Tibial artery (tissue), 4 donors: ENCODE measurements around the gene SELENOI.
"Not testable (repeated sequence)": the region's sequence is repeated elsewhere in the genome, so short reads cannot be mapped to it uniquely, and the experiment has no call there.

Experiments used
- DNase-seq, 2 donors: peaks; one replicate each; pipeline ENCODE4 v3.0.0-alpha.2; 2019
- H3K27ac ChIP-seq, 2 donors: fragments of 200-600 bp; sonication (generic) in 1 of 2; 1 replicate in 1 of 2; 2 replicates in 1 of 2; pipeline ENCODE4 v1.5.1; 2018 to 2019; ENCODE audit warnings: mild to moderate bottlenecking in 1 of 2
- H3K27me3 ChIP-seq, 2 donors: fragments of 200-600 bp; sonication (generic) in 1 of 2; one replicate each; pipeline versions ENCODE4 v1.5.1 to v1.6.0; 2016 to 2019
- H3K36me3 ChIP-seq, 3 donors: fragments of 200-600 bp; sonication (generic) in 2 of 3; one replicate each; pipeline ENCODE4 v1.5.1; 2016 to 2019; ENCODE audit warnings: mild to moderate bottlenecking in 2 of 3
- H3K4me1 ChIP-seq, 4 donors: fragments of 200-600 bp; sonication (generic) in 2 of 4; 1 replicate in 3 of 4; 2 replicates in 1 of 4; pipeline ENCODE4 v1.5.1; 2016 to 2019
- H3K4me3 ChIP-seq, 2 donors: fragments of 200-600 bp; sonication (generic) in 1 of 2; 1 replicate in 1 of 2; 2 replicates in 1 of 2; pipeline ENCODE4 v1.5.1; 2018 to 2019; ENCODE audit warnings: mild to moderate bottlenecking in 2 of 2
- H3K9me3 ChIP-seq, 3 donors: fragments of 200-600 bp; sonication (generic) in 1 of 3; one replicate each; pipeline ENCODE4 v1.5.1; 2016 to 2019
- CTCF ChIP-seq, 2 experiments: fragments of 200-600 bp in 1 of 2; fragments of 450-650 bp in 1 of 2; IDR thresholded peaks; one replicate each; pipeline ENCODE4 v1.5.1; 2017 to 2019; ENCODE audit warnings: antibody characterized with exemption in 2 of 2, mild to moderate bottlenecking in 1 of 2, moderate library complexity in 1 of 2
- intact Hi-C: fragments of 100-400 bp; cut with DNase I; formaldehyde crosslinking; loops from one replicate; pipeline ENCODE4 v1.15.0; 2023; ENCODE audit warnings: low total_unique reads

Gene SELENOI

DNA sequence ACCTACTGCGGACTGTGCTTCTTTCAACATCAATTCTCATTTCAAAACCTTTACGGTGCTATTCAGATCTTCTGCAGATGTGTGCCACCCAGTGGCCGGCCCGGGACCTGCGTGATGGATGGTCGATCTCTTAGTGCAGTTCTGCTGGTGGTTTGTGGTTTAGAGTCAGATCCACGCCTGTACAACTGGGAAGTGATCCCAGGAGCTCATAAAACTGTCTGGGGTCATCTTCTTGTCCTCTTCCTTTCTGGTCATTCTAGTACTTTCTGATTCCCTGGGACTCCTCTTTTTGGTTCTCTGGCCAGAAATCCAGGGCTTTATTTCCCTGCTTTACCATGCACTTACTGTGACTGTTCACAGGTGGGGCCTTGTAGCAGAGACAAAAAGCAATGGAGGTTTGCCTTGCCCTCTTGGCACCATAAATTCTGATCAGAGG lies 15.8 kb upstream of the SELENOI start:
- no peak overlapping the region for H3K27ac ChIP-seq
- no peak overlapping the region for H3K4me3 ChIP-seq
- TF ChIP-seq CTCF (IDR thresholded peaks at IDR 0.05): peak; percentile 89 to 91
- peak; percentile 92 to 95 for DNase-seq
- H3K9me3 ChIP-seq: no peaks in the 10 kb centered on the region
- H3K4me1 ChIP-seq: no peaks in the 10 kb centered on the region
- intact Hi-C loops: loop anchor here (5.0 kb wide), 1 partner anchor 88 kb away; the partner anchor contains the start of genes HADHA and HADHB
- no peaks in the 10 kb centered on the region for H3K27me3 ChIP-seq
- no peaks in the 10 kb centered on the region for H3K36me3 ChIP-seq

DNA sequence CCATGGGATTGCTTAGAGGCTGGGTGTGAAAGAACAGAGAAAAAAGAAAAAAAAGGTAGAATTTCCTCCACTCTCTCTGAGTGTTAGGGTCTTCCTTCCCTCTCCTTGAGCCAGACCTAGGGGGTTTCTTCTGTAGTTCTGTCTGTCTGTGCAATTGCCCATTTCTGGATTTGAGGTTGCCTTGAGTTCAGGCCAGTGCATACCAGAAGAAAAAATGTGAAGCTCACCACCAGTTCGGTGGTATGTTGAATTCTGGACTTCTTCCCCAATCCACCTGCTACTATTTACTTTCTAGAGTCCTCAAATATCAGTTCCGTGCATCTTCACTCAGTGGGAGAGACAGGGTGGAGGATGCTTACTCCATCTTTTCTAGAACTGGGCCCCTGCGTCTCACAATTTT lies 15.3 kb upstream of the SELENOI start:
- no peaks in the 10 kb centered on the region for H3K4me1 ChIP-seq
- intact Hi-C loops: loop anchor here (5.0 kb wide), 1 partner anchor 88 kb away; the partner anchor contains the start of genes HADHA and HADHB
- H3K4me3 ChIP-seq: no peak overlapping the region
- H3K27ac ChIP-seq: no peak overlapping the region
- H3K36me3 ChIP-seq: no peaks in the 10 kb centered on the region
- DNase-seq: no peak
- TF ChIP-seq CTCF (IDR thresholded peaks at IDR 0.05): no peak
- H3K9me3 ChIP-seq: no peaks in the 10 kb centered on the region
- H3K27me3 ChIP-seq: no peaks in the 10 kb centered on the region

- not testable (repeated sequence) for H3K9me3 ChIP-seq, H3K4me3 ChIP-seq, H3K27me3 ChIP-seq, H3K36me3 ChIP-seq, H3K4me1 ChIP-seq, H3K27ac ChIP-seq, DNase-seq
- intact Hi-C loops: loop anchor here (5.0 kb wide), 1 partner anchor 89 kb away; the partner anchor contains the start of genes HADHA and HADHB
Measured at GRCh38 chr2:26331321-26331720, 14.6 kb upstream of the SELENOI start.

DNA sequence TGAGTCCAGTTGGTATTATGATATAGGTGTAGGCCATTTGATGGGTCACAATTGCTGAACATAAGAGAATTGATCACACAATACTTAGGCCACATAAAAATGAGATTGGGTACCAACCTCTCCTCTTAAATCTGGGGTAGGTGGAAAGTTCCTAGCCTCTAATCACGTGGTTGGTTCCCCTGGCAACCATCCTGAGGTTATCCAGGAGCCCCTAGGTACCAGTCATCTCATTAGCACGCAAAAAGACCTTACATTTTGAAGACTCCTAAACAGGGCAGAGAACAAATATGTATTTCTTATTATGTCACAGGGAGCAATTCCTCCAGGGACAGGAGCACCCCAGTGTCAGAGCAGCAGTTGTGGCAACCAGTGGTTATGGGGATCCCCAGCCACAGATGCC lies 12.7 kb upstream of the SELENOI start:
- Histone ChIP-seq H3K9me3 (no peaks in the 10 kb centered on the region), H3K27ac (no peak overlapping the region), H3K4me3 (no peak overlapping the region), H3K27me3 (no peaks in the 10 kb centered on the region), H3K4me1 (no peaks in the 10 kb centered on the region), H3K36me3 (no peaks in the 10 kb centered on the region)
- no peak for DNase-seq
- intact Hi-C loops: loop anchor here (5.0 kb wide), 1 partner anchor 91 kb away; the partner anchor contains the start of genes HADHA and HADHB
- no peak for TF ChIP-seq CTCF (IDR thresholded peaks at IDR 0.05)

GRCh38 chr2:26335231-26335630 lies 10.7 kb upstream of the SELENOI start:
- intact Hi-C loops: no loop called here
- no peak overlapping the region for H3K4me3 ChIP-seq
- H3K36me3 ChIP-seq: no peaks in the 10 kb centered on the region
- H3K4me1 ChIP-seq: no peaks in the 10 kb centered on the region
- H3K9me3 ChIP-seq: no peaks in the 10 kb centered on the region
- TF ChIP-seq CTCF (IDR thresholded peaks at IDR 0.05): no peak
- DNase-seq: no peak
- no peak overlapping the region for H3K27ac ChIP-seq
- no peaks in the 10 kb centered on the region for H3K27me3 ChIP-seq

- no peak for TF ChIP-seq CTCF (IDR thresholded peaks at IDR 0.05)
- DNase-seq: no peak
- intact Hi-C loops: no loop called here
- H3K4me1 ChIP-seq: no peaks in the 10 kb centered on the region
- H3K36me3 ChIP-seq: no peaks in the 10 kb centered on the region
- H3K4me3 ChIP-seq: no peak overlapping the region
- H3K9me3 ChIP-seq: no peaks in the 10 kb centered on the region
- H3K27ac ChIP-seq: no peak overlapping the region
- H3K27me3 ChIP-seq: no peaks in the 10 kb centered on the region
Measured at GRCh38 chr2:26336719-26337118, 9.2 kb upstream of the SELENOI start.
